ENCODE measurements around the gene VCL. TPM values are rescaled to one million over a fixed set of nuclear protein-coding genes. Genes with fewer than 3 reads are reported as not detected.

VCL gene
- total RNA-seq, 2 donors from 2014 or later, result 109 to 214 TPM

DNA sequence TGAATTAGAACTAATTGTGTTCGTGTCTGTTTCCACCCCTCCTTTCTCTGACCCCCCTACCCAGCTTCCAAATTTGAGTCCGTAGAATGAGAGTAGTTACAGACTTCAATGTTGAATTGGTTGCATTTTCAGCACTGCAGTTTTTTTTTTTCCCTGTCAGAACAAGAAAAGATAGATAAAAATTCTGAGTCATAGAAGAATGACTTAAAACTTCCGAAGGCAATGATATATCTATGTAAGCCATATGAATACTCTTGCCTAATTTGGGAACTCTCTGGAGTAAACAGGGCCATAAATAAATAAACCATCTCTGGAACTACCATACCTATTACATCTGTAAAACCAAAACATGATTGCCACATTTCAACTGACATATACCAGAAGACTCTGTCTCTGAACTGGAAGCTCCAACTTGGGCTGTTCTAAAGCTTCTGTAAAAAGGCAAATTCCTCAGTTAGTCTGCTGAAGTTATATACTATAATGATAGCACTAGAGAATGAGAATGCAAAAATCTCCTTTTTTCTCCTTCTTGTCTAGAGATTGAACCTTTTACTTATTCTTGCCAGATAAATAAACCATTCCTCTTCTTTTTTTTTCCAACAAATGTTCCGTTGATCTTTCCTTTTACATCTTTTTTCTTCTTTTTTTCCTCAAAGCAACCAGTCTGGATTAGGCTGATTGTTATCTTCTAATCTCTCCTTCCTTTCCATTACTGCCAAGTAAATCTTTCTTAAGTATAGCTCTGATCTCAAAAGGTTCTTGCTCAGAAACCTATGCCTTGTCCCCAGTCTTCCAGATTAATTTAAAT is 23.5 kb downstream of the VCL start:
- H3K4me3 ChIP-seq (ENCODE audit: low read length), result no peak overlapping the region
- peaks cover 6% of the 10 kb centered on the region for H3K27me3 ChIP-seq (ENCODE audit: control insufficient read depth, insufficient read depth, low read length, poor library complexity, severe bottlenecking)
- Mint-ChIP-seq H3K27me3 (ENCODE audit: insufficient read depth) (peaks cover 38% of the 10 kb centered on the region), H3K36me3 (ENCODE audit: low read depth) (peaks cover 42% of the 10 kb centered on the region), H3K27ac (no peak overlapping the region), H3K9me3 (no peaks in the 10 kb centered on the region), H3K4me1 (peaks cover 22% of the 10 kb centered on the region), H3K4me3 (no peak overlapping the region)
- no peak for DNase-seq
- WGBS, 2 experiments (ENCODE audit: insufficient coverage in 1 of 2, insufficient read length in 1 of 2), result 90 to 95% methylated on average over 2 to 4 of the region's 4 CpGs
- no peaks in the 10 kb centered on the region for H3K9me3 ChIP-seq (ENCODE audit: control insufficient read depth, low read length)
- TF ChIP-seq, protein P1, sequence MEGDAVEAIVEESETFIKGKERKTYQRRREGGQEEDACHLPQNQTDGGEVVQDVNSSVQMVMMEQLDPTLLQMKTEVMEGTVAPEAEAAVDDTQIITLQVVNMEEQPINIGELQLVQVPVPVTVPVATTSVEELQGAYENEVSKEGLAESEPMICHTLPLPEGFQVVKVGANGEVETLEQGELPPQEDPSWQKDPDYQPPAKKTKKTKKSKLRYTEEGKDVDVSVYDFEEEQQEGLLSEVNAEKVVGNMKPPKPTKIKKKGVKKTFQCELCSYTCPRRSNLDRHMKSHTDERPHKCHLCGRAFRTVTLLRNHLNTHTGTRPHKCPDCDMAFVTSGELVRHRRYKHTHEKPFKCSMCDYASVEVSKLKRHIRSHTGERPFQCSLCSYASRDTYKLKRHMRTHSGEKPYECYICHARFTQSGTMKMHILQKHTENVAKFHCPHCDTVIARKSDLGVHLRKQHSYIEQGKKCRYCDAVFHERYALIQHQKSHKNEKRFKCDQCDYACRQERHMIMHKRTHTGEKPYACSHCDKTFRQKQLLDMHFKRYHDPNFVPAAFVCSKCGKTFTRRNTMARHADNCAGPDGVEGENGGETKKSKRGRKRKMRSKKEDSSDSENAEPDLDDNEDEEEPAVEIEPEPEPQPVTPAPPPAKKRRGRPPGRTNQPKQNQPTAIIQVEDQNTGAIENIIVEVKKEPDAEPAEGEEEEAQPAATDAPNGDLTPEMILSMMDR (conservative IDR thresholded peaks at IDR 0.05), result no peak
- no peak overlapping the region for H3K27ac ChIP-seq (ENCODE audit: low read depth, low read length)
- H3K4me1 ChIP-seq (ENCODE audit: control insufficient read depth, insufficient read depth, low read length), result no peaks in the 10 kb centered on the region
- H3K9ac ChIP-seq (ENCODE audit: extremely low read depth, low read length, poor library complexity, severe bottlenecking), result no peak overlapping the region
- peaks cover 69% of the 10 kb centered on the region for H3K36me3 ChIP-seq (ENCODE audit: control insufficient read depth, insufficient read depth, low read length)

DNA sequence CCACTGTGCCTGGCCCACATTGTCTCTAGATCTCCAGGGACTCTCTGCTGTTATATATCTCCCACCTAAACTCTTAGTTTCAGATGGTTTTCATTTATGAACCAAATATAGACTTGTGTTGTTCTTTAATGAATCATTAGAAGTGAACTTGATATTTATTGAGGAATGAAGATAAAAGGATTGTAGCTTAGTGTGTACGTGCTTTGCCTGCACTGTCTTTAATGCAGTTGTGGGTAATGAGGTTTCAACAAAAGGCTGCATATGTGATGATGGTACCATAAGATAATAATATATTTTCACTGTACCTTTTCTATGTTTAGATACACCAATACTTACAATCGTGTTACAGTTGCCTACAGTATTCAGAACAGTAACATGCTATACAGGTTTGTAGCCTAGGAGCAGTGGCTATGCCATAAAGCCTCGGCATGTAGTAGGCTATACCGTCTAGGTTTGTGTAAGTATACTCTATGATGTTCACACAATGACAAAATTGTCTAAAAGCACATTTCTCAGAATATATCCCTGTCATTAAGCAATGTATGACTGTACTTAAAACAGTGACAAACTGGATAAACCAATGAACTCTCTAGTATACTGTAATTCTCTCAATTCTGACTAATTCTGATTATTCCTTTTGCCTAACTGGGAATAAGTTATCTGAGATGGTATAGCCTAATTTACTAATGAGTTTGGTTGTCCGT is 25.2 kb downstream of the VCL start:
- Mint-ChIP-seq H3K4me1 (peaks cover 25% of the 10 kb centered on the region), H3K9me3 (no peaks in the 10 kb centered on the region), H3K4me3 (no peak overlapping the region), H3K36me3 (ENCODE audit: low read depth) (peaks cover 45% of the 10 kb centered on the region), H3K27ac (no peak overlapping the region), H3K27me3 (ENCODE audit: insufficient read depth) (peaks cover 45% of the 10 kb centered on the region)
- no peaks in the 10 kb centered on the region for H3K9me3 ChIP-seq (ENCODE audit: control insufficient read depth, low read length)
- 83 to 100% methylated on average over 3 to 5 of the region's 5 CpGs for WGBS, 2 experiments (ENCODE audit: insufficient coverage in 1 of 2, insufficient read length in 1 of 2)
- H3K4me3 ChIP-seq (ENCODE audit: low read length), result no peak overlapping the region
- H3K27ac ChIP-seq (ENCODE audit: low read depth, low read length), result no peak overlapping the region
- no peak overlapping the region for H3K9ac ChIP-seq (ENCODE audit: extremely low read depth, low read length, poor library complexity, severe bottlenecking)
- TF ChIP-seq, protein P1 (conservative IDR thresholded peaks at IDR 0.05), result no peak
- peaks cover 63% of the 10 kb centered on the region for H3K36me3 ChIP-seq (ENCODE audit: control insufficient read depth, insufficient read depth, low read length)
- no peaks in the 10 kb centered on the region for H3K4me1 ChIP-seq (ENCODE audit: control insufficient read depth, insufficient read depth, low read length)
- peaks cover 6% of the 10 kb centered on the region for H3K27me3 ChIP-seq (ENCODE audit: control insufficient read depth, insufficient read depth, low read length, poor library complexity, severe bottlenecking)
- DNase-seq, result no peak

DNA sequence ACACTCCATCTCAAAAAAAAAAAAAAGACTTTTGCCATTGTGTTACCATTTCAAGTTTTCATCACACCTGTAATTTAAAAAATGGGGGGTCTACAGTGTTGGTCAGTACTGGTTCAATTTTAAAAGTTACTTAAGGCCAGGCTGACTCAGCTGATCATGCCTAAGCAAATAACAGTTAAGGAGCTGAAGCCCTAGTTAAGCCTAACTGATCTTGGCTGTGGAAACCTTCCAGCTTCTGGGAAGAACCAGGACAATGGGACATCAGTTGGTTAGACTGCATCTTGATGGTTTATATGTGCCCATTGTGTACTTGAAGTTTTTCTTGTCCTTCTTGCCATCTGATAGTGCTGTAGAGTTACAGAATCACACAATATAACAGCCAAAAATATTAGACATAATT is 26.7 kb downstream of the VCL start:
- TF ChIP-seq, protein P1 (conservative IDR thresholded peaks at IDR 0.05), result no peak
- peaks cover 39% of the 10 kb centered on the region for H3K36me3 Mint-ChIP-seq (ENCODE audit: low read depth)
- Histone ChIP-seq H3K4me1 (ENCODE audit: control insufficient read depth, insufficient read depth, low read length) (no peaks in the 10 kb centered on the region), H3K9me3 (ENCODE audit: control insufficient read depth, low read length) (no peaks in the 10 kb centered on the region), H3K36me3 (ENCODE audit: control insufficient read depth, insufficient read depth, low read length) (peaks cover 55% of the 10 kb centered on the region), H3K4me3 (ENCODE audit: low read length) (no peak overlapping the region), H3K9ac (ENCODE audit: extremely low read depth, low read length, poor library complexity, severe bottlenecking) (no peak overlapping the region), H3K27ac (ENCODE audit: low read depth, low read length) (no peak overlapping the region), H3K27me3 (ENCODE audit: control insufficient read depth, insufficient read depth, low read length, poor library complexity, severe bottlenecking) (peaks cover 6% of the 10 kb centered on the region)
- no peak overlapping the region for H3K27ac Mint-ChIP-seq
- H3K27me3 Mint-ChIP-seq (ENCODE audit: insufficient read depth), result peaks cover 48% of the 10 kb centered on the region
- DNase-seq, result no peak
- H3K4me3 Mint-ChIP-seq, result no peak overlapping the region
- H3K4me1 Mint-ChIP-seq, result peaks cover 26% of the 10 kb centered on the region
- H3K9me3 Mint-ChIP-seq, result no peaks in the 10 kb centered on the region
